GM19468 (cell line): ENCODE results near the gene NOTUM.

Experiments used
- ATAC-seq: cut with Tn5 transposase; IDR thresholded peaks from one replicate; pipeline ENCODE4 v1.9.1; 2021; ENCODE audit warnings: mild to moderate bottlenecking, moderate library complexity, moderate number of reproducible peaks; ENCODE audit not compliant: unreplicated experiment; ENCODE audit errors: extremely low read depth

NOTUM gene

DNA sequence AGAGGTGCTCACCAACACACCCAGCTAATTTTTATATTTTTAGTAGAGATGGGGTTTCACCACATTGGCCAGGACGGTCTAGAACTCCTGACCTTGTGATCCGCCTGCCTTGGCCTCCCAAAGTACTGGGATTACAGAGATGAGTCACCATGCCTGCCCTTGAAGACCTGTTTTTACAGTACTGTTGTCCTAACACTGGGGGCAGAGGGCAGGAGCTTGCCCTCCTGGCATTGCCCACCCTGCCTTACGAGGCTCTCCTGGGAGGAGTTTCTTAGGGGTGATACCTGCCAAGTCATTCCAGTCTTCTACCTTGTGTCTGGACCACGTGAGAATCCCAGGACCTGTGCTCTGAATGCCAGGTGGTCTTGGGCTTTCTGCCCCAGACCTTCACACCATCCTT is 19.1 kb upstream of the NOTUM start:
- ATAC-seq, result no peak

DNA sequence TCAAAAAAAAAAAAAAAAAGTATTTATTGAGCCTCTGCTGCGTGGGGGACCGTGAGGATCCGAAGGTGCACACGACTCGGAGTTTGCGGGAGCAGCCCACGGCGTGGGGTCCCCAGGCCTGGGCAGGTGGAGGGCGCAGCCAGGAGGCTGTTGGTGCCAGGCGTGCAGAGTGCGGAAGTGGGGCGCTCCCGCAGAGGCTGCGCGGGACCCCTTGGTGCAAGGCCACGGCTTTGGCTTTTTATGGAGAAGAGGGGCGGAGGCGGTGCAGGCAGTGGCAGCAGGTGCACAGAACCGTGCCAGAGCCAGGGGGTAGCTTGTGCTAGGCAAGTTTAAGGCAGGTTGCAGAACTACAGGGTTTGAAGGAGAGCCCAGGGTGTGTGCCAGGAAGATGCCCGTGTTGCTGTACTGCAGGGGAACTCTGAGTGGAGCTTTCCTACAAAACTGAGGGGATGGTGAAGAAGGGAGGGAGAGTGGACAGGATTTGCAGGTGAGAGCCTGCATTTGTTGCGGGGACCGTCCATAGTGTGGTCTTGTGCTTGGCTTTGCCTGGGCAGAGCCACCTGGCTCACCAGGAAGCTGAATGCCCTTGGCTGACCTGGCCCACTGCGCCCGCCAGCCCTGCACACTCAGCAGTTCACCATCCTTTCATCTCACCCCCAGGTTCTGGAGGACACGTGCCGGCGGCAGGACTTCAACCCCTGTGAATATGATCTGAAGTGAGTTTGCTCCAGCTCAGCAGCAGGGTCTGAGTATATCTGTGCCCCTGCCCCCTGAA is 17.7 kb upstream of the NOTUM start:
- no peak for ATAC-seq

- peak; percentile 67 for ATAC-seq
Observed at GRCh38 chr17:81977211-81977808, 16.3 kb upstream of the NOTUM start, which contains the start of gene ASPSCR1. Gene ASPSCR1 (plus strand): TSS chr17:81977629. CDS start chr17:81977647, 18 bp downstream.

GRCh38 chr17:81976332-81977210 is 15.6 kb upstream of the NOTUM start:
- ATAC-seq, result no peak

DNA sequence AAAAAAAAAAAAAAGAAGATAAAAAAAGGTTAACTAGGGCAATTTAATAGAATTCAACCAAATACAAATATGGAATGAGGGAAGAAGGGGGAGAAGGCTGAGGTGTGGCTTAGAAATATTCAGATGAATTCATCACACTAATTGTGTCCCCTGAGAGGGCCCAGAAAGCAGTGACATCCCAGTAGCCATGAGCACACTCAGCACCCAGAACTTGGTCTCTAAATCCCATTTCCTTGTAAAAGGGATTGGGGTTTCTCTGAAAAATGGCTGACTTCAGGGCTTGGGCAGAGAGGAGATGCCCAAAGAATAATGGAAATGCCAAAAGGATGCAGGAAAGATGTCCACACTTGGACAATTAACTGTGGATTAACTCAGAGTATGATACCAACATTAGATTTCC is 12.4 kb upstream of the NOTUM start:
- no peak for ATAC-seq

DNA sequence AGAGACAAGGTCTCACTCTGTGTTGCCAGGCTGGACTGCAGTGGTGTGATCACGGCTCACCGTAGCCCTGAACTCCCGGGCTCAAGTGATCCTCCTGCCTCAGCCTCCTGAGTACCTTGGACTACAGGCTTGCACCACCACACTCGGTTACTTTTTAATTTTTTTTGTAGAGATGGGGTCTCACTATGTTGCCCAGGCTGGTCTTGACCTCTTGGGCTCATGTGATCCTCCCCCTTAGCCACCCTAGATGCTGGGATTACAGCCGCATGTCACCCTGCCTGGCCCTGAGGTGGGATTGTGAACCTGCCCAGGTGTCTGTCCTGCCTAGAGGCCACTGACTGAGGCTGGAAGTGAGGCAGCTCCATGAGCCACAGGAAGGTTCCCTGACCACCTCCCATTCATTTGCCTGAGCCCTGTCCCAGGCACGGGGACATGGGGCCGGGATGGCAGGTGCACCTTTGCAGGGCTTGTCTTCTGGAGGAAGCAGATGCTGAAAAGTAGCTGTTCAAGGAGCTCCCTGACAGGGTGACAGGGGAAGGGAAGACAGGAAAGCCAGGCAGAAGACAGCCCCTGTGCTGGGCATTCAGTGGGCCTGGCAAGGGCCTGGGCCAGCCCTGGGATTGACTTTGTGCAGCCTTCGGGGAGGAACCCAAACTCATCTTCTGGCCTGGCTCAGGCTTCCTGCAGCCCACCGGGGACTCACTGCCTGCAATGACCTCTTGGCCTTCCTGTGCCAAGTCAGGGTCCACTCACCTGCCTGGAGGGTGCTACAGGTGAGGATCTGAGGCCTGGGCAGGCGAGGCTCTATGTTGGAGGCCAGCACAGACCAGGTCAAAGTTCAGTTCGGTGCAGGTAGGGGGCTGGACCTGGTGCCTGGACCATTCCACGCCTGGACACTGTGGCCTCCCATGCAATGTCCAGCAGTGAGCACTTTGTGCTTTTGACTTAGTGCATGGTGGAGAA is 8.1 kb upstream of the NOTUM start:
- no peak for ATAC-seq

DNA sequence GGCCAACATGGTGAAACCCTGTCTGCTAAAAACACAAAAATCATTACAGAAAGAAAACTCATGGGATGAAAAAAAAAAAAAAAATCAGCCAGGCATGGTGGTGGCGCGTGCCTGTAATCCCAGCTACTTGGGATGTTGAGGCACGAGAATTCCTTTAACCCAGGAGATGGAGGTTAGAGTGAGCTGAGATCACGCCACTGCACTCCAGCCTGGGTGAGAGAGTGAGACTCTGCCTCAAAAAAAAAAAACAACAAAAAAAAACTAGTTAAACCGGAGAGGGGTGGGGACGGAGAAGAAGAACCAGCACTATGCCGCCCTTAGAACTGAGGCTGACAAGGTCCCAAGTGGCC is 7.4 kb upstream of the NOTUM start:
- no peak for ATAC-seq

DNA sequence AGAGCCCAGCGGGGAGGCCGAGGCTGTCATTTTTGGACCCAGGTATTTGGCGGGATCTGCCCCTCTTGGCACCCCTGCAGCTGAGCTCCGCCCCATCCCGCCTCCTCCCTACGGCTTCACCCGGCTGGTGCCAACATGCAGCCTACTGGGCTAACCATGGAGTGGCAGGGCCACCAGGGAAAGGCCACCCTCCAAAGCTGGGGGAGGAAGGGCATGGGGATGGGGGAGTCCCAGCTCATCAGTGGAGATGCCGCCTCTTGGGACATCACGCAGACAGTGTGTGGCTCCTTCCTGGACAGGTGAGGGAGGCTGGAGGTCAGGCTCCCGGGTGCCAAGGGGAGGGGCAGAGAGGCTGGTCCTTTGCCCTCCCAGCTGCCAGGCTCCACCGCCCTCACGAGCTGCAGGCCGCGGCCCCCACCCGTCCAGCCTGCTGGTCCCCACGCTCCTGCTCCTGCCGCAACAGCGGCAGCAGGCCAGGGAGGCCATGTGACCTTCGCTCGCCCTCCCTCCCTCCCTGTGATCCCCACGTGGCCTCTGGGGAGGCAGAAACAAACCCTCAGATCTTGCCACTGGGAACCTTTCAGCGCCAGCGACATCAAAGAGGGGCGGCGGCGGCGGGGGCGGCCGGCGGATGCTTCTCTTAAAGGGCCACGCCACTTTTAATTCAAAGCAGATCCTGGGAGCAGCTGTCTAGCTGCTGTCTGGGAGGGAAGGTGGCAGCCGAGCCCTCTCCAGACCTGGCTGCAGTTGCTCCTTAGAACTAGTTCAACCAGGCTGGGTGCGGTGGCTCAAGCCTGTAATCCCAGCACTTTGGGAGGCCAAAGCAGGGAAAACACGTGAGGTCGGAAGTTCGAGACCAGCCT is 6.8 kb upstream of the NOTUM start:
- ATAC-seq, result no peak

- no peak for ATAC-seq
Observed at GRCh38 chr17:81967244-81967532, 6.2 kb upstream of the NOTUM start.

- no peak for ATAC-seq
Observed at GRCh38 chr17:81966343-81967243, 5.6 kb upstream of the NOTUM start.

- no peak for ATAC-seq
Observed at GRCh38 chr17:81964081-81964849, 3.3 kb upstream of the NOTUM start.

- ATAC-seq, result no peak
Observed at GRCh38 chr17:81962499-81963441, 1.8 kb upstream of the NOTUM start.

- ATAC-seq, result no peak
Observed at GRCh38 chr17:81961521-81962498, 823 bp upstream of the NOTUM start.

GRCh38 chr17:81960130-81960958 is 643 bp downstream of the NOTUM start:
- ATAC-seq, result no peak
